Colonic mucosa (tissue), 4 donors: ENCODE data around the gene GPR141. TPM values are rescaled to one million over a fixed set of nuclear protein-coding genes. Genes with fewer than 3 reads are reported as not detected.
"Not testable (repeated sequence)": the region's sequence is repeated elsewhere in the genome, so short reads cannot be mapped to it uniquely, and the experiment has no call there.

Experiments
- DNase-seq: peaks from one replicate; pipeline ENCODE4 v3.0.0-alpha.2; 2020
- H3K27ac ChIP-seq: fragments of 200-600 bp; one replicate; pipeline ENCODE4 v1.8.0; 2021
- H3K27me3 ChIP-seq: fragments of 200-600 bp; one replicate; pipeline ENCODE4 v1.8.0; 2021
- H3K36me3 ChIP-seq: fragments of 200-600 bp; one replicate; pipeline ENCODE4 v1.8.0; 2021
- H3K4me1 ChIP-seq: fragments of 200-600 bp; one replicate; pipeline ENCODE4 v1.8.0; 2021; ENCODE audit warnings: mild to moderate bottlenecking
- H3K4me3 ChIP-seq: fragments of 200-600 bp; one replicate; pipeline ENCODE4 v1.8.0; 2021
- H3K9ac ChIP-seq, 2 donors: one replicate each; pipeline ENCODE4 v1.7.0; 2013; ENCODE audit warnings: control low read depth in 2 of 2, low read depth in 2 of 2, low read length in 2 of 2
- H3K9me3 ChIP-seq: fragments of 200-600 bp; one replicate; pipeline ENCODE4 v1.8.0; 2021
- CTCF ChIP-seq: fragments of 200-600 bp; IDR thresholded peaks from one replicate; pipeline ENCODE4 v1.8.0; 2022; ENCODE audit warnings: antibody characterized with exemption, mild to moderate bottlenecking
- intact Hi-C: fragments of 100-400 bp; cut with DNase I; formaldehyde crosslinking; loops from one replicate; pipeline ENCODE4 v1.14.1; 2022
- total RNA-seq, 2 donors: library from RNA; stranded (reverse); fragmentation: NEBNext Ultra II Directional in 1 of 2; extraction: Animal tissue kit (Norgen Biotek cat#: 25700) in 1 of 2; gene quantifications; one replicate each; pipeline ENCODE4 v1.2.1, GENCODE V29; 2021
- donor health status: healthy.
- donor health status: DM: no; HTN: no; CAD: no.
- donor health status: DM: no; HTN: no; CAD: no.

GPR141 gene
- total RNA-seq, 2 donors from 2014 or later: 0.40 to 0.58 TPM

- Histone ChIP-seq H3K4me3 (no peak overlapping the region), H3K27ac (no peak overlapping the region)
- DNase-seq: no peak
These were observed 18.2 kb downstream of the GPR141 start for GRCh38 chr7:37701769-37702168.

GRCh38 chr7:37703361-37703760 is 19.8 kb downstream of the GPR141 start:
- H3K27ac ChIP-seq: no peak overlapping the region
- no peak overlapping the region for H3K4me3 ChIP-seq
- H3K4me1 ChIP-seq: no peaks in the 10 kb centered on the region
- H3K9ac ChIP-seq: no peak overlapping the region
- DNase-seq: no peak
- TF ChIP-seq CTCF: no peak
- intact Hi-C loops: no loop called here
- no peaks in the 10 kb centered on the region for H3K9me3 ChIP-seq
- no peaks in the 10 kb centered on the region for H3K27me3 ChIP-seq
- H3K36me3 ChIP-seq: no peaks in the 10 kb centered on the region

More at GRCh38 chr7:37701769-37702168, 18.2 kb downstream of the GPR141 start:
- H3K9ac ChIP-seq: no peak overlapping the region
- H3K4me1 ChIP-seq: no peaks in the 10 kb centered on the region
- intact Hi-C loops: no loop called here
- no peaks in the 10 kb centered on the region for H3K9me3 ChIP-seq
- no peaks in the 10 kb centered on the region for H3K36me3 ChIP-seq
- TF ChIP-seq CTCF: no peak
- no peaks in the 10 kb centered on the region for H3K27me3 ChIP-seq

- intact Hi-C loops, H3K9me3 ChIP-seq, H3K36me3 ChIP-seq, H3K4me3 ChIP-seq, H3K4me1 ChIP-seq, H3K9ac ChIP-seq, DNase-seq, H3K27me3 ChIP-seq, H3K27ac ChIP-seq: not testable (repeated sequence)
These were observed 20.8 kb downstream of the GPR141 start for GRCh38 chr7:37704328-37704833.

GRCh38 chr7:37705976-37706375 is 22.4 kb downstream of the GPR141 start:
- DNase-seq: no peak
- no peak for TF ChIP-seq CTCF
- intact Hi-C loops: no loop called here

GRCh38 chr7:37706804-37707203 is 23.2 kb downstream of the GPR141 start:
- no peaks in the 10 kb centered on the region for H3K27me3 ChIP-seq
- DNase-seq: no peak
- H3K36me3 ChIP-seq: no peaks in the 10 kb centered on the region
- no peaks in the 10 kb centered on the region for H3K4me1 ChIP-seq
- H3K27ac ChIP-seq: no peak overlapping the region
- no peaks in the 10 kb centered on the region for H3K9me3 ChIP-seq
- H3K9ac ChIP-seq: no peak overlapping the region
- H3K4me3 ChIP-seq: no peak overlapping the region
- intact Hi-C loops: no loop called here
- TF ChIP-seq CTCF: no peak

More at GRCh38 chr7:37705976-37706375, 22.4 kb downstream of the GPR141 start:
- no peaks in the 10 kb centered on the region for H3K4me1 ChIP-seq
- no peak overlapping the region for H3K9ac ChIP-seq
- H3K4me3 ChIP-seq: no peak overlapping the region
- H3K27me3 ChIP-seq: no peaks in the 10 kb centered on the region
- H3K36me3 ChIP-seq: no peaks in the 10 kb centered on the region
- no peaks in the 10 kb centered on the region for H3K9me3 ChIP-seq
- no peak overlapping the region for H3K27ac ChIP-seq

GRCh38 chr7:37707754-37708485 is 24.4 kb downstream of the GPR141 start:
- no peaks in the 10 kb centered on the region for H3K4me1 ChIP-seq
- no peak for DNase-seq
- no peaks in the 10 kb centered on the region for H3K9me3 ChIP-seq
- no peak overlapping the region for H3K4me3 ChIP-seq
- H3K36me3 ChIP-seq: no peaks in the 10 kb centered on the region
- no peak overlapping the region for H3K9ac ChIP-seq
- intact Hi-C loops: no loop called here
- no peak overlapping the region for H3K27ac ChIP-seq
- H3K27me3 ChIP-seq: no peaks in the 10 kb centered on the region
- TF ChIP-seq CTCF: no peak
